ENCODE results near the gene DAB2IP. TPM values are rescaled to one million over a fixed set of nuclear protein-coding genes. Genes with fewer than 3 reads are reported as not detected.

Gene DAB2IP
- total RNA-seq, 1 donor from 2014 or later = 24.3 TPM

DNA sequence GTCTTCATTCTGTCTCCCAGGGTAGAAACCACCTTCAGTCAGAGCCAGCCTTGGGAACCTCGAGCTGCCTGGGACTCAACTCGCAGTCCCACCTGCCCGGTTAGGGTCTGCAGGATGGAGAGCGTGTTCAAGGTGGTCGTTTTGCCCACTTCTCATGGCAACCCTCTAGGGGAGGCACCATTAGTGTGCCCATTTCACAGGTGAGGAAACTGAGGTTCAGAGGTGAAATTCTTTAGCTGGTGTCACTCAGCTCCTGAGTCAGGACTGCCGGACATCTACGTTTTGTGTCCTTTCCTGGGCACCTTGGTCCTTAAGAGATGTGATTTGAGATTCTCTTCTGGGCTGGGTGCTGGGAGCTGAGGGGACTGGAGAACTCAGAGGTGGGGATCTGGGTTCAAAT is 30.0 kb downstream of the DAB2IP start:
- H3K36me3 Mint-ChIP-seq = peaks cover 9% of the 10 kb centered on the region
- peaks cover 4% of the 10 kb centered on the region for H3K4me1 Mint-ChIP-seq
- TF ChIP-seq, protein P1, sequence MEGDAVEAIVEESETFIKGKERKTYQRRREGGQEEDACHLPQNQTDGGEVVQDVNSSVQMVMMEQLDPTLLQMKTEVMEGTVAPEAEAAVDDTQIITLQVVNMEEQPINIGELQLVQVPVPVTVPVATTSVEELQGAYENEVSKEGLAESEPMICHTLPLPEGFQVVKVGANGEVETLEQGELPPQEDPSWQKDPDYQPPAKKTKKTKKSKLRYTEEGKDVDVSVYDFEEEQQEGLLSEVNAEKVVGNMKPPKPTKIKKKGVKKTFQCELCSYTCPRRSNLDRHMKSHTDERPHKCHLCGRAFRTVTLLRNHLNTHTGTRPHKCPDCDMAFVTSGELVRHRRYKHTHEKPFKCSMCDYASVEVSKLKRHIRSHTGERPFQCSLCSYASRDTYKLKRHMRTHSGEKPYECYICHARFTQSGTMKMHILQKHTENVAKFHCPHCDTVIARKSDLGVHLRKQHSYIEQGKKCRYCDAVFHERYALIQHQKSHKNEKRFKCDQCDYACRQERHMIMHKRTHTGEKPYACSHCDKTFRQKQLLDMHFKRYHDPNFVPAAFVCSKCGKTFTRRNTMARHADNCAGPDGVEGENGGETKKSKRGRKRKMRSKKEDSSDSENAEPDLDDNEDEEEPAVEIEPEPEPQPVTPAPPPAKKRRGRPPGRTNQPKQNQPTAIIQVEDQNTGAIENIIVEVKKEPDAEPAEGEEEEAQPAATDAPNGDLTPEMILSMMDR (IDR thresholded peaks at IDR 0.05) = no peak
- Histone ChIP-seq H3F3A (ENCODE audit: low read depth) (peaks cover 2% of the 10 kb centered on the region), H3K27ac (no peak overlapping the region), H2AFZ (replicated peaks) (no peak overlapping the region), H3K4me2 (no peak overlapping the region), H4K20me1 (ENCODE audit: low read depth) (peaks cover 84% of the 10 kb centered on the region), H3K9ac (no peak overlapping the region), H3K9me3 (ENCODE audit: low read depth) (no peaks in the 10 kb centered on the region), H3K4me1 (no peaks in the 10 kb centered on the region), H3K36me3 (no peaks in the 10 kb centered on the region), H3K79me2 (ENCODE audit: low read depth) (peaks cover 6% of the 10 kb centered on the region), H3K4me3 (no peak overlapping the region), H3K27me3 (no peaks in the 10 kb centered on the region)
- DNase-seq (ENCODE audit: low spot score) = no peak
- no peaks in the 10 kb centered on the region for H3K9me3 Mint-ChIP-seq
- H3K27me3 Mint-ChIP-seq (ENCODE audit: insufficient read depth, low read depth) = peaks cover 3% of the 10 kb centered on the region
- no peak overlapping the region for H3K4me3 Mint-ChIP-seq
- no peak overlapping the region for H3K27ac Mint-ChIP-seq

DNA sequence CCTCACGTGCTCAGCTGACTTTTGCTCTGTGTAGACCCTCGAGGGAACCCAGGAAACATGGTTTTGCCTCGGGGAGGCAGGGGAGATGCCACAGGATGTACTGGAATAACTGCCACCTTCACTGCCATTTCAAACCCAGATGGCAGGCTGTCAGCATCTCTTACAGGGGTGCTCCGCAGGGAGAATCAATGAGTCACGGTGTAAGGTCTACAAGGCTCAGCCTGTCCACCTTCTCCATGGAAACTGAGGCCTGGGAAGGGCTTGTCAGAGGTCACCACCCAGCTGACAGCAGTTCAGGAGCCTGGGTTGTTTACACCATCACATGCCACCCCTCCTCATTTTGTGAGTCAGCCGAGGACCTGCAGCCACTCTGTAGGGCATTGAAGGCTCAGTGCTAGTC is 30.8 kb downstream of the DAB2IP start:
- Histone ChIP-seq H3K79me2 (ENCODE audit: low read depth) (no peaks in the 10 kb centered on the region), H3K27me3 (no peaks in the 10 kb centered on the region), H3K27ac (no peak overlapping the region), H3K9me3 (ENCODE audit: low read depth) (no peaks in the 10 kb centered on the region), H3K4me2 (no peak overlapping the region), H3F3A (ENCODE audit: low read depth) (peaks cover 2% of the 10 kb centered on the region), H3K9ac (no peak overlapping the region), H3K36me3 (no peaks in the 10 kb centered on the region), H3K4me3 (no peak overlapping the region), H4K20me1 (ENCODE audit: low read depth) (peaks cover 84% of the 10 kb centered on the region), H2AFZ (replicated peaks) (no peak overlapping the region), H3K4me1 (no peaks in the 10 kb centered on the region)
- peaks cover 7% of the 10 kb centered on the region for H3K4me1 Mint-ChIP-seq
- TF ChIP-seq EZH2phosphoT487 (IDR thresholded peaks at IDR 0.05) (no peak), EZH2 (IDR thresholded peaks at IDR 0.05) (no peak)
- TF ChIP-seq, protein P1 (IDR thresholded peaks at IDR 0.05) = no peak
- H3K27me3 Mint-ChIP-seq (ENCODE audit: insufficient read depth, low read depth) = peaks cover 5% of the 10 kb centered on the region
- H3K36me3 Mint-ChIP-seq = peaks cover 9% of the 10 kb centered on the region
- no peak overlapping the region for H3K4me3 Mint-ChIP-seq
- no peaks in the 10 kb centered on the region for H3K9me3 Mint-ChIP-seq
- H3K27ac Mint-ChIP-seq = no peak overlapping the region
- no peak for DNase-seq (ENCODE audit: low spot score)

DNA sequence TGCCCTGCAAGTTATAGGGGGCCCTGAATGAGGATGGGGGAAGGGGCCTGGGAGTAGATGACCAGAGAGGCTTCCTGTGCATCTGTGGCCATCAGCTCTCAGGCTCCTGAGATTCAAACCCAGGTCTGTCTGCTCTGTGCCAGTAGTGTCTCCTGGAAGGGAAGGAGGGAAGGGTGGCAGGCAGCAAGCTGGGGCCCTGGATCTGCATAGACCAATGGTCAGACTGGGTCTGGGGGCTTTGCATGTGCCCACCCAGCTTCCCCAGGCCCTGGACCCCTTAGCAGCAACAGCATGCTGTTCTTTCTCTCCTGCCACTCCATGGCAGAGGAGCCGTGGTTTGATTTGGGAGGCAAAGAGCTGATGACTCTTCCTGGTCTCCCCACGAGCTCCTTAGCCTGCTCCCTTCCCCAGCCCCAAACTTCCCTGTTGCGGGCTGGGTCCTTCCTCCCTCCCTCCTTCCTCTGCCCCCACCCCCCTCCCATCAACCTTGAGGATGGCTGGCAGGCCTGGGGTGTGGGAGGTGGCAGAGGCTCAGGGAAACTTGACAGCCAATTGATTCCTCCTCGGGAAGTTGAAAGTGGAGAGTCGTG is 31.6 kb downstream of the DAB2IP start:
- DNase-seq (ENCODE audit: low spot score) = no peak
- TF ChIP-seq EZH2 (IDR thresholded peaks at IDR 0.05) (no peak), EZH2phosphoT487 (IDR thresholded peaks at IDR 0.05) (no peak)
- TF ChIP-seq, protein P1 (IDR thresholded peaks at IDR 0.05) = no peak
- Histone ChIP-seq H4K20me1 (ENCODE audit: low read depth) (peaks cover 84% of the 10 kb centered on the region), H3K27ac (no peak overlapping the region), H3K4me1 (no peaks in the 10 kb centered on the region), H3K4me2 (no peak overlapping the region), H3K9ac (no peak overlapping the region), H3K27me3 (no peaks in the 10 kb centered on the region), H3K79me2 (ENCODE audit: low read depth) (no peaks in the 10 kb centered on the region), H3F3A (ENCODE audit: low read depth) (peaks cover 2% of the 10 kb centered on the region), H3K4me3 (no peak overlapping the region), H2AFZ (replicated peaks) (no peak overlapping the region), H3K36me3 (no peaks in the 10 kb centered on the region), H3K9me3 (ENCODE audit: low read depth) (no peaks in the 10 kb centered on the region)
- Mint-ChIP-seq H3K4me1 (peaks cover 13% of the 10 kb centered on the region), H3K9me3 (no peaks in the 10 kb centered on the region), H3K27ac (no peak overlapping the region), H3K36me3 (peaks cover 9% of the 10 kb centered on the region), H3K4me3 (no peak overlapping the region), H3K27me3 (ENCODE audit: insufficient read depth, low read depth) (peaks cover 5% of the 10 kb centered on the region)

Data from neural progenitor cell (in vitro differentiated cells).